ENCODE data around the gene PKP4.
"Not testable (repeated sequence)": the region's sequence is repeated elsewhere in the genome, so short reads cannot be mapped to it uniquely, and the experiment has no call there.

Gene PKP4

GRCh38 chr2:158456309-158457066 lies at the start of gene PKP4, which contains the start of gene CCDC148:
TSS of gene PKP4 (plus strand) at chr2:158456952. CDS start at chr2:158533185, 76,233 bp downstream.
TSS of gene CCDC148 (minus strand) at chr2:158456753. CDS start at chr2:158456439, 314 bp downstream.
- peak; percentile 90 for DNase-seq (ENCODE audit: low read depth)

GRCh38 chr2:158407031-158407430 lies 49.7 kb upstream of the PKP4 start:
- DNase-seq (ENCODE audit: low read depth), result no peak

- no peak for DNase-seq (ENCODE audit: low read depth)
Measured at GRCh38 chr2:158410132-158410531, 46.6 kb upstream of the PKP4 start.

- no peak for DNase-seq (ENCODE audit: low read depth)
Measured at GRCh38 chr2:158411748-158412147, 45.0 kb upstream of the PKP4 start.

- peak; percentile 23 for DNase-seq (ENCODE audit: low read depth)
Measured at GRCh38 chr2:158412206-158412605, 44.5 kb upstream of the PKP4 start.

GRCh38 chr2:158413581-158413980 lies 43.2 kb upstream of the PKP4 start:
- peak; percentile 87 for DNase-seq (ENCODE audit: low read depth)

- peak; percentile 67 for DNase-seq (ENCODE audit: low read depth)
Measured at GRCh38 chr2:158414538-158414937, 42.2 kb upstream of the PKP4 start.

GRCh38 chr2:158432117-158432516 lies 24.6 kb upstream of the PKP4 start:
- DNase-seq (ENCODE audit: low read depth), result no peak

DNA sequence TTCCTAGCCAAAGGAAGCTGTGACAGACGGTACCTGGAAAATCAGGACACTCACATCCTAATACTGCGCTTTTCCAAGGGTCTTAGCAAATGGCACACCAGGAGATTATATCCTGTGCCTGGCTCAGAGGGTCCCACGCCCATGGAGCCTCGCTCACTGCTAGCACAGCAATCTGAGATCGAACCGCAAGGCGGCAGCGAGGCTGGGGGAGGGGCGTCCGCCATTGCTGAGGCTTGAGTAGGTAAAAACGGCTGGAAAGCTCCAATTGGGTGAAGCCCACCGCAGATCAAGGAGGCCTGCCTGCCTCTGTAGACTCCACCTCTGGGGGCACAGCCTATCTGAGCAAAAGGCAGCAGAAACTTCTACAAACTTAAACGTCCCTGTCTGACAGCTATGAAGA lies 23.0 kb upstream of the PKP4 start:
- DNase-seq (ENCODE audit: low read depth), result not testable (repeated sequence)

DNA sequence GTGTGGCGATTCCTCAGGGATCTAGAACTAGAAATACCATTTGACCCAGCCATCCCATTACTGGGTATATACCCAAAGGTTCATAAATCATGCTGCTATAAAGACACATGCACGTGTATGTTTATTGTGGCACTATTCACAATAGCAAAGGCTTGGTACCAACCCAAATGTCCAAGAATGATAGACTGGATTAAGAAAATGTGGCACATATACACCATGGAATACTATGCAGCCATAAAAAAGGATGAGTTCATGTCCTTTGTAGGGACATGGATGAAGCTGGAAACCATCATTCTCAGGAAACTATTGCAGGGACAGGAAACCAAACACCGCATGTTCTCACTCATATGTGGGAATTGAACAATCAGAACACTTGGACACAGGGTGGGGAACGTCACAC lies 17.7 kb upstream of the PKP4 start:
- DNase-seq (ENCODE audit: low read depth), result not testable (repeated sequence)

- no peak for DNase-seq (ENCODE audit: low read depth)
Measured at GRCh38 chr2:158443606-158444005, 13.1 kb upstream of the PKP4 start.

GRCh38 chr2:158457092-158457825 lies 507 bp downstream of the PKP4 start:
- peak; percentile 59 for DNase-seq (ENCODE audit: low read depth)

- peak; percentile 52 for DNase-seq (ENCODE audit: low read depth)
Measured at GRCh38 chr2:158457826-158458616, 1.3 kb downstream of the PKP4 start.

- DNase-seq (ENCODE audit: low read depth), result no peak
Measured at GRCh38 chr2:158458617-158458920, 1.8 kb downstream of the PKP4 start.

DNA sequence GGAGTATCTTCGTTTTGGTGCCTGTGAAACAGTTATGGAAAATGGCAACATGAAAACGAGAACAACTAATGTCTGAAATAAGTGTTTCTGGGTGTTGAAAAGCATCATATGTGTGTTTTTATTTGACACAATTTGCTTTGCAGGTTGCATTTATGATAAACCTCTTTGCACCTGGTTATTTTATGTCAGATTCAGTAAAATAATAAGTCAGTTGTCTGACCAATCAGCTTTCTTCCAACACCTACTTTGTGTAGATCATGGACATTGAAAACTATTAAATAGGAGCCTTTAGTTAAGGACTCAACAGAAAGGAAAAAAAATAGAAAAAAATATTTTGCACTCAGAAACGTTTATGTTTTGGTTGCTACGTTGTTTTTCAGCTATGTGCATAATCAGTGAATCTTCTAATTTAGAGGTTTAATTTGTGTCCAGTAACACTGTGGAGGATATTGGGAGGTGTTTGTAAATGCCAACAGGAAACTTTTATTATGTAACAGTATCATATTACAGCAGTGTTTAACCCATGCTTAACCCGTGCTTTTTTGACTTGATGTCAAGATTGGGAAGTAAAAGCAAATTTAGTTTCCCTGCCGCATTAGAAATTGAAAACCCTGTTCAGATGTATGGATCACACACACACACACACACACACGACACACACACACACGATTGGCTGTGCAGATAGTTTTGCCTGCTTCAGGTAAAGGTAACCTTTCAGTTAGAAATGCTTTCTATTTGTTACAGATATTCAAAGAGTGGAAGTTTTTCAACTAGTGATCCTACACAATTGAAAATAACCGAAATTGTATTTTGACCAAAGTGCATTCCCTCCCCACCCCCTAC lies 2.6 kb downstream of the PKP4 start:
- no peak for DNase-seq (ENCODE audit: low read depth)

- no peak for DNase-seq (ENCODE audit: low read depth)
Measured at GRCh38 chr2:158460632-158461297, 4.0 kb downstream of the PKP4 start.

DNA sequence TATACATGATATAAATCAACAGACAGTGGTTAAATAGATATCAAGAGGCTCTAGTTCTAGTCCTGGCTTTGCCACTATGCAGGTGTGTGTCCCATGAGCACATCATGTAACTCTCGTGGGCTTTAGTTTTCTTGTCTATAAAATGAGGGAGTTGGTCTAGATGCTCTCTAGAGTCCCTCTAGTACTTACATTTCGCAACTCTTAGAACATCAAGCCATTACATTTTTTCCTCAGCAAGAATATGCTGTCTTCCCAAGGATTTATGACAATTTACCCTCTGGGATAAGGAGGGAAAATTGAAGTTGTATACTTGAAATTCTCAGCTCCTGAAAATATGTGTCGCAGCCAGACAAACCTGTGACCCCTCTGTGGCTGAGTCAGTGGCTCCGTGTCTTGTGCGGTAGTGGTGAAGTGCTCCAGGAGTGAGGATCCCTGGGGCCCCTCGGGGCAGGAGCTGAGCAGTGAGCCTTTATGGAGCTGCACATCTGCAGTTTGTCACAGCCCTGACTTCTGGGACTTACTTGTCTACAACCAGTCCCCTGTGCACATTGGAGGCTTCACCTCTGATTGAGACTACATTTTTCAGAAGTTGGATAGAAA lies 6.8 kb downstream of the PKP4 start:
- no peak for DNase-seq (ENCODE audit: low read depth)

DNA sequence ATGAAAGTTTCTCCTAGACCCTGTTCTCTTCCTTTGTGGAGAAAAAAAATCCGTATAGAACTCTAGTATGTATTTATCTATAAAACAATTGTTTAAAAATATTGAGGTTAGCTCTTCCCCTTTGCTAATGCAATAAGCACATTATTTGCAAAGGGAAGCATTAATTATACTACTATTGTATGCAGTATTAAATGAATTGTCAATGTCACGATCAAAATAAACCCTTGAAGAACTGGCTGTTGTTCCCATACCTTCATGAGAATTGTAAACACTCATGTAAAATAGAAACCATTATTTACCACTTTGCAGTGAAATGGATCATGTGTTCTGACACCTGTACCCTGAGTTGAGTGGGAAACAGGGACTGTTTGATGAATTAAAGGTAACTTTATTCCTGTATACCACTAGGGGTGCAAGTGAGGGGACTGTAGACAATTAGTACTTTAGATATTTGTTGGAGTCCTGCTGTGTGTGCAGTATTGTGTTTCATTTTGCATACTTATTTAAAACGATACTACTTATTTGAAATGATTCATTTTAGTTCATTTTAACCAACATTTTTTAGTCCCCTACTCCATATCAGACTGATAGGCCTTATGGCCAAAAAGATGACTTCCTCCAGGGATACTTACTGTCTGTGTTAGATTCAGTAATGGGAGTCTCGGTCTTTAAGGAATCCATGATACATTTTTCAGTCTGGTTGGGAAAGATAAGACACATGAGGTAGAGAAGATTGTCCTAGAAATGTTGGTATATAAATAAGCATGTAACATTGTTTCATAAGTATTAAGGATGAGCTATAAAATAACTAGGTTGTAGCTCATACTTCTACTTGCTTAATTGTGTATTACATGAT lies 7.9 kb downstream of the PKP4 start:
- no peak for DNase-seq (ENCODE audit: low read depth)

GRCh38 chr2:158467248-158467647 lies 10.5 kb downstream of the PKP4 start:
- DNase-seq (ENCODE audit: low read depth), result no peak

GRCh38 chr2:158472829-158473228 lies 16.1 kb downstream of the PKP4 start:
- DNase-seq (ENCODE audit: low read depth), result not testable (repeated sequence)
